NCI-H82 treated with DMSO at 0.1 percent for 48 hours (cell line): ENCODE data around the gene CBL.
"Not testable (repeated sequence)": the region's sequence is repeated elsewhere in the genome, so short reads cannot be mapped to it uniquely, and the experiment has no call there.

Experiments used
- DNase-seq: peaks from one replicate; lab custom pipeline; 2025; ENCODE audit not compliant: unreplicated experiment; lab: John Stamatoyannopoulos, UW

The CBL gene

GRCh38 chr11:119209186-119209585, 3.0 kb downstream of the CBL start:
- no peak for DNase-seq

- DNase-seq: no peak
Measured at GRCh38 chr11:119210050-119210449, 3.9 kb downstream of the CBL start.

- no peak for DNase-seq
Measured at GRCh38 chr11:119218141-119218878, 12.2 kb downstream of the CBL start.

GRCh38 chr11:119222308-119222707, 16.2 kb downstream of the CBL start:
- DNase-seq: no peak

DNA sequence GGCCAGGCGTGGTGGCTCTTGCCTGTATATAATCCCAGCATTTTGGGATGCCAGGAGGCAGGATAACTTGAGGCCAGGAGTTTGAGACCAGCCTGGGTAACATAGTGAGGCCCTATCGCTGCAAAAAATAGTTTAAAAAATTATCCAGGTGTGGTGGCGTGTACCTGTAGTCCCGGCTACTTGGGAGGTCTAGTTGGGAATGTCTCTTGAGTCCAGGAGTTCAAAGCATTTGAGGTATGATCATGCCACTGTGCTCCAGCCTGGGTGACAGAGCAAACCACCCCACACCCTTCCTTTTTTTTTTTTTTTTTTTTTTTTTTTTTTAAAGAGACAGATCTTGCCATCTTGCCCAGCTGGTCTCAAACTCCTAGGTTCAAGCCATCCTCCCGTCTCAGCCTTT, 16.8 kb downstream of the CBL start:
- no peak for DNase-seq

DNA sequence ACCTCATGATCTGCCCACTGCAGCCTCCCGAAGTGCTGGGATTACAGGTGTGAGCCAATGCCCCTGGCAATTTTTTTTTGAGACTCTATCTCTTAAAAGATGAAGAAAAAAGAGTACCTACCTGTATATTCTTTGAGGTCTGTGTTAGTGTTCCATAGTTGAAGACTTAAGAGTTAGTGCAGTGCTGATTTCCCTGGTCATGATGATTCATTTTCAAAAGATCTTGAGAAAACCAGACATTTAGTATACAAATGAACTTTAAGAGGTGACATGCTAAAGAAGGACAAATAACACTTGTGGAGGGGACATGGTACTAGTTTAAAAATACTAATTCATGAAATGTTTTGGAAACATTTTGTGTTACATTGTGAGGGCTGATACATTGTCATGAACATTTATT, 17.7 kb downstream of the CBL start:
- DNase-seq: no peak

- not testable (repeated sequence) for DNase-seq
Measured at GRCh38 chr11:119228535-119229287, 22.6 kb downstream of the CBL start.

- no peak for DNase-seq
Measured at GRCh38 chr11:119229288-119229672, 23.1 kb downstream of the CBL start.

- no peak for DNase-seq
Measured at GRCh38 chr11:119229741-119230140, 23.6 kb downstream of the CBL start.

DNA sequence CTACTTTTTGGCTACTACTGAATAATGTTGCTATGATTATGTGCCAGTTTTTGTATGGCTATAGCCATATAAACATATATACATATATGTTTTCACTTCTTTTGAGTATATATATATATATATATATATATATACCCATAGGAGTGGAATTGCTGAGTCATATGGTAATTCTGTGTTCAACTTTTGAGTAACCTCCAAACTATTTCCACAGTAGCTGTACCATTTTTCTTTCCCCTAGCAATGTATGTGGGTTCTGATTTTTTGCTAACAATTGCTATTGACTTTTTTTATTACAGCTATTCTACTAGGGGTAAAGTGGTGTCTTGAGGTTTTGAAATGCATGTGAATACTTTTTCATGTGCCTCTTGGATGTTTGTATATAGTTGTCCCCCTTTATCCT, 30.4 kb downstream of the CBL start:
- DNase-seq: no peak

DNA sequence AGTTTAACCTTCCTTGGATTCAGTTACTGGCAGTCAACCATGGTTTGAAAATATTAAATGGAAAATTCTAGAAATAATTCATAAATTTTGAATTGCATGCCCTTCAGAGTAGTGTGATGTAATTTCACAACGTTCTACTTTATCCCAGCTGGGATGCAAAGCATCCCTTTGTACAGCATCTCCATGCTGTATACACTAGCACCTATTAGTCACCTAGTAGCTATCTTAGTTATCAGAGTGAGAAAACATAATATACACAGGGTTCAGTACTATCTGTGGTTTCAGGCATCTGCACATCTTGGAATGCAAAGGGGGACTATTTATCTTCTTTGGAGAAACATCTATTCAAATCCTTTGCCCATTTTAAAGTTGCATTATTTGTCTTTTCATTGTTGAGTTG, 30.8 kb downstream of the CBL start:
- no peak for DNase-seq

GRCh38 chr11:119237515-119237914, 31.4 kb downstream of the CBL start:
- no peak for DNase-seq

- no peak for DNase-seq
Measured at GRCh38 chr11:119248750-119249670, 42.9 kb downstream of the CBL start.

DNA sequence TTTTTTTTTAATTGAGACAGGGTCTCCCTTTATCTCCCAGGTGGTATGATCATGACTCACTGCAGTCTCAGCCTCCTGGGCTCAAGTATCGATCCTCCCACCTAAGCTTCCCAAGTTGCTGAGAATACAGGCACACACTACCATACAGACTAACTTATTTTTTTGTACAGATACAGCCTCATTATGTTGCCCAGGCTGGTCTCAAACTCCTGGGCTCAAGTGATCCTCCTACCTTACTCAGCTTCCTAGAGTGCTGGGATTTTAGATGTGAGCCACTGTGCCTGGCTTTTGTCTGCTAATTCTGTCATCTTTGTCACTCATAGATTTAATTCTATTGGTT, 43.5 kb downstream of the CBL start:
- no peak for DNase-seq

GRCh38 chr11:119251114-119251513, 45.0 kb downstream of the CBL start:
- no peak for DNase-seq

- DNase-seq: no peak
Measured at GRCh38 chr11:119254239-119254638, 48.1 kb downstream of the CBL start.

GRCh38 chr11:119258180-119258579, 52.0 kb downstream of the CBL start:
- DNase-seq: no peak

GRCh38 chr11:119258983-119259382, 52.8 kb downstream of the CBL start:
- no peak for DNase-seq

DNA sequence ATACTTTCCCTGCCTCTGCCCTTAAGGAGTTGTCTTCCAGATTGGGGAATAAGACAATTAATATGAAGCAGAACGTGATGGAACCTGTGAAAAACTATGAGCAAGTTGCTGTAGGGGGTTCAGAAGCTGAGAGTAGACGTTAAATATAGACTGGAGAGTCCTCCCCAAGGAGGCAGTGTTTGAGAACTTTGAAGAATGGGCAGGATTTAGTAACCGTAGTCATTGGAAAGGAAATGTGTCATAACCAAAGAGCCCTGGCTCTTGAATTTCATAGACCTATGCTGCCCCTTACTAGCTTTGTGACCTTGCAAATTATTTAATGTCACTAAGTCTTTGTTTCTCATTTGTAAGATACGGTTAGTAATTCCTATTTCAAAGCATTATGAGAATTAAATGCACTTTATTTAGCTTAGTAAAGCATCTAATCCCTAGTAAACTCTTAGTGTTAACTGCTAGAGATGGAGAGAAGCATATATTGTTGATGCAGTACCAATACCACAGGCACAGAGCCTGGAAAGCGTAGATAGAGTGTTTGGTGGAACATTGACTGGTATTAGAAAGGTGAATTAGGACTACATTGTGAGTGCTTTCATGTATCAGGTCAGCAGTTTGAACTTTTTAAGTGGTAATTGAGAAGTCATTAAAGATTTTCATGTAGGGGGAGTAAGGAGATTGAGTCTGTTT, 56.7 kb downstream of the CBL start:
- no peak for DNase-seq

DNA sequence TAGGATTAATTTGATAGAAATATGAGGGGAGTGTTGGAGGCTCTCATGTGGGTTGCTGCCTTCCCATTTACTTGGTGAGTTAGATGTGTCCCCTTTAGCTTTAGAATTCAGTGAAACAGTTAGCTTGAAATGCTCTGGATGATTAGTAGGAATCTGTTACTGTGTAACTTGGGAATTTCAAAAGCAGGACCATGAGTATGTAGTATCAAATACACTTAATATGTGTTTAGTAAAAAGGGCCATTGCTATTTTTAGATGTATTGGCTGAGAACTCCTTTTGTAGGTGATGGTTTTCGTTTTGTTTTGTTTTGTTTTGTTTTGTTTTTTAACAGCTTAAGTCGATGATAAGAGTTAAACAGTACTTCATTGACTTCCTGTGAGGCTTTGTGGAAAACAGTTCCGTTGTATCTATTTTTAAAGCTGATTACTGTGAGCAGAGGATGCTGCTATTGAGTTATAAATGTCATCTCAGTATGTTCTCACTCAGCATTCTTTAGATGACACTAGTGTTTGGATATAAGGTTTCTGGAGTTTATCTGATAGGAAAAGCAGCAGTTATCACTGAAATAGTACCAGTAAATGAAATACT, 57.3 kb downstream of the CBL start:
- no peak for DNase-seq

DNA sequence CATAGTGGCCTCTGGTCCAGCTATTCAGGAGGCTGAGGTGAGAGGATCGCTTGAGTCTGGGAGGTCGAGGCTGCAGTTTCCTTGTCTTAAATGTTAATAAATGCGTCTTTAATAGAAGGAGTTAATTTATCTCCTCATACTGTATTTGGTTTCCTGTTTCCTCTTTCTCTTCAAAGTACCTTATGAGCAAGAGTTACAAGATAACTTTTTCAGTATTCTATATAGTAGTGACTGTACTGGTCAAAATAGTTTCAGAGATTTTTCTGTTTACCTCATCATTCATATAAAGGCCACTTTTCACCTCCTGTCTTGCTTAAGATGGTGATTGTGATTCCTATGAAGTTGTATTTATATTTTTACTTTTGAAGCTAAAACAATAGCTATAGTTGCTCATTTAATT, 59.9 kb downstream of the CBL start:
- no peak for DNase-seq
